OCI-LY1 (cell line): ENCODE data around the gene IL1R2.

Source experiments
- EZH2 ChIP-seq: fragments of 200-600 bp; sonication (generic), shearing (Covaris generic); IDR thresholded peaks from 2 replicates; pipeline ENCODE4 v1.8.0; 2017; ENCODE audit warnings: borderline replicate concordance, mixed run types, mild to moderate bottlenecking, antibody characterized with exemption, low read length, moderate library complexity, mixed read lengths
- TF ChIP-seq, protein P1 (sequence below): fragments of 200-600 bp; sonication (generic), shearing (Covaris generic); IDR thresholded peaks from 2 replicates; pipeline ENCODE4 v1.5.1; 2017; ENCODE audit warnings: mild to moderate bottlenecking, antibody characterized with exemption, low read length, moderate library complexity, mixed read lengths

DNA sequence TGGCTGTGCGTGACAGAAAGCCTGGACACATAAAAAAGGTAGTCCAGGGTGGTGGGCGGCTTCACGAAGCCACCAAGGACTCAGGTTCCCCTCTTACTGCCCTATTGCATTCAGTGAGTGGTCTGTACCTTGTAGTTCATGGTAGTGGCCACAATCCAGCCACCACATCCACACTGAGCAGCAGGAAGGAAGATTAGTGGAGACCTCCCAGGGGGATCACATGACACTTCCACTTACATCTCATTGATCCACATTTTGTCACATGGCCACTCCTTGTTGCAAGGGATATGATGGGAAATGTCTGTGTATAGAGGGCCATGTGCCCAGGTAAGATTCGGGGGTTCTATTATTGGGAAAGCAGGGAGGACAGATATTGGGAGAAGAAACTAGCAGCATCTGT is 13.7 kb downstream of the IL1R2 start:
- TF ChIP-seq, protein P1, sequence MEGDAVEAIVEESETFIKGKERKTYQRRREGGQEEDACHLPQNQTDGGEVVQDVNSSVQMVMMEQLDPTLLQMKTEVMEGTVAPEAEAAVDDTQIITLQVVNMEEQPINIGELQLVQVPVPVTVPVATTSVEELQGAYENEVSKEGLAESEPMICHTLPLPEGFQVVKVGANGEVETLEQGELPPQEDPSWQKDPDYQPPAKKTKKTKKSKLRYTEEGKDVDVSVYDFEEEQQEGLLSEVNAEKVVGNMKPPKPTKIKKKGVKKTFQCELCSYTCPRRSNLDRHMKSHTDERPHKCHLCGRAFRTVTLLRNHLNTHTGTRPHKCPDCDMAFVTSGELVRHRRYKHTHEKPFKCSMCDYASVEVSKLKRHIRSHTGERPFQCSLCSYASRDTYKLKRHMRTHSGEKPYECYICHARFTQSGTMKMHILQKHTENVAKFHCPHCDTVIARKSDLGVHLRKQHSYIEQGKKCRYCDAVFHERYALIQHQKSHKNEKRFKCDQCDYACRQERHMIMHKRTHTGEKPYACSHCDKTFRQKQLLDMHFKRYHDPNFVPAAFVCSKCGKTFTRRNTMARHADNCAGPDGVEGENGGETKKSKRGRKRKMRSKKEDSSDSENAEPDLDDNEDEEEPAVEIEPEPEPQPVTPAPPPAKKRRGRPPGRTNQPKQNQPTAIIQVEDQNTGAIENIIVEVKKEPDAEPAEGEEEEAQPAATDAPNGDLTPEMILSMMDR: no peak
- TF ChIP-seq EZH2: no peak
